ENCODE measurements around the gene CDON.

GRCh38 chr11:126035718-126036117, 26.9 kb downstream of the CDON start:
- TF ChIP-seq CTCF (conservative IDR thresholded peaks at IDR 0.05 in 1 of 2, IDR thresholded peaks at IDR 0.05 in 1 of 2; ENCODE audit: low read depth in 1 of 2, low read length in 2 of 2) = no peak
- no peak for TF ChIP-seq EZH2 (IDR thresholded peaks at IDR 0.05; ENCODE audit: low read length, missing control alignments)
